SH-SY5Y (cell line): ENCODE measurements around the gene AATK.

ENCODE experiments used
- GATA2 ChIP-seq: IDR thresholded peaks from 2 replicates; pipeline ENCODE4 v1.6.1; 2011; ENCODE audit warnings: mild to moderate bottlenecking, low read depth, low read length
- GATA3 ChIP-seq: IDR thresholded peaks from 2 replicates; pipeline ENCODE4 v1.6.1; 2011; ENCODE audit warnings: low read depth, mild to moderate bottlenecking, low read length, moderate library complexity

AATK gene

DNA sequence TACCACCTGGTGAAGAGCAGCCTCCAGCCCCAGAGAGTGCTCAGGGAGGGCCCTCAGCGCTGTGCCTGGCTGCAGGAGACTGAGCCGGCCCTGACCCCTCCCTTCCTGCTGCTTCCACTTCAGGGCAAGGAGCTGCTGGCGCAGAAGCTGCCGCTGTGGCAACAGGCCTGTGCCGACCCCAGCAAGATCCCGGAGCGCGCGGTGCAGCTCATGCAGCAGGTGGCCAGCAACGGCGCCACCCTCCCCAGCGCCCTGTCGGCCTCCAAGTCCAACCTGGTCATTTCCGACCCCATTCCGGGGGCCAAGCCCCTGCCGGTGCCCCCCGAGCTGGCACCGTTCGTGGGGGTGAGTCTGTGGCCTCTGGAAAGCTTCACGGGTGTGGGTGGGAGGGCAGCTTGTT lies 62.6 kb downstream of the AATK start:
- TF ChIP-seq GATA3 (no peak), GATA2 (no peak)

- no peak for TF ChIP-seq GATA2
- no peak for TF ChIP-seq GATA3
Observed at GRCh38 chr17:81102869-81103268, 63.2 kb downstream of the AATK start.

- TF ChIP-seq GATA3 (no peak), GATA2 (no peak)
Observed at GRCh38 chr17:81102352-81102751, 63.7 kb downstream of the AATK start.

- TF ChIP-seq GATA3 = no peak
- no peak; the same call in 1 of the 2 replicates for TF ChIP-seq GATA2
Observed at GRCh38 chr17:81101614-81102306, 64.3 kb downstream of the AATK start.

DNA sequence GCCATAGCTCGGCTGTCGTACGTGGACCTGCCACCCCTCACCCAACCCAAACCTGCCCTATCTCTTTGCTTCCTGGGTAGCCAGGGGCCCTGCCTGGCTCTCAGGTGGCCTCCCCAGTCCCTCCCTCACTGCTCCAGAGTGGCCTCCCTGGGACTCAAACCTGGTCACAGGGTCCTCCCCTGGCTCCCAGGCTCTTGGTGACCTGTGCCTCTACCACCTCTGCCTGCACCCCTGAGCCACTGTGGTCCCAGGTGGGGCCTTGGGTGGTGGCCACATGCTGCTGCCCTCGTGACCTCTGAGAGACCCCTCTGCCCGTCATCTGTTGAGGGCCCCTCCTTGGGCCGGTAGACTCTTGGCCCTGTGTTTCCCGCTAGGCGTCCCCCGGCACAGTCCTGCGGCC lies 65.4 kb downstream of the AATK start:
- TF ChIP-seq GATA3 = no peak
- no peak for TF ChIP-seq GATA2

DNA sequence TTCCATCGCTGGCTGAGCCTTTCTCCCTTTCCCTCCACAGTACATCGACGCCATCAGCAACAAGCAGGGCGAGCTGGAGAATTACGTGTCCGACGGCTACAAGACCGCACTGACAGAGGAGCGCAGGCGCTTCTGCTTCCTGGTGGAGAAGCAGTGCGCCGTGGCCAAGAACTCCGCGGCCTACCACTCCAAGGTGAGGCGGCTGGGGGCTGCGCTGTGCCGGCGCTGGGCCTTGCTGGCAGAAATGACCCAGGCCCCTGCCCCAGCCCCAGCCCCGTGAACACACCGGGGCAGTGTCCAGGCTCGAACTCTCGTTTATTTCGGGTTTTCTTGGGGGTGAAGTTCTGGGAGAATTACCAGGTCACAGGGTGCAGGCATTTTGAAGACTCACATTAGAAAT lies 66.1 kb downstream of the AATK start:
- TF ChIP-seq GATA2 = no peak
- no peak for TF ChIP-seq GATA3

- TF ChIP-seq GATA3 = no peak
- no peak for TF ChIP-seq GATA2
Observed at GRCh38 chr17:81097943-81098308, 68.1 kb downstream of the AATK start.

DNA sequence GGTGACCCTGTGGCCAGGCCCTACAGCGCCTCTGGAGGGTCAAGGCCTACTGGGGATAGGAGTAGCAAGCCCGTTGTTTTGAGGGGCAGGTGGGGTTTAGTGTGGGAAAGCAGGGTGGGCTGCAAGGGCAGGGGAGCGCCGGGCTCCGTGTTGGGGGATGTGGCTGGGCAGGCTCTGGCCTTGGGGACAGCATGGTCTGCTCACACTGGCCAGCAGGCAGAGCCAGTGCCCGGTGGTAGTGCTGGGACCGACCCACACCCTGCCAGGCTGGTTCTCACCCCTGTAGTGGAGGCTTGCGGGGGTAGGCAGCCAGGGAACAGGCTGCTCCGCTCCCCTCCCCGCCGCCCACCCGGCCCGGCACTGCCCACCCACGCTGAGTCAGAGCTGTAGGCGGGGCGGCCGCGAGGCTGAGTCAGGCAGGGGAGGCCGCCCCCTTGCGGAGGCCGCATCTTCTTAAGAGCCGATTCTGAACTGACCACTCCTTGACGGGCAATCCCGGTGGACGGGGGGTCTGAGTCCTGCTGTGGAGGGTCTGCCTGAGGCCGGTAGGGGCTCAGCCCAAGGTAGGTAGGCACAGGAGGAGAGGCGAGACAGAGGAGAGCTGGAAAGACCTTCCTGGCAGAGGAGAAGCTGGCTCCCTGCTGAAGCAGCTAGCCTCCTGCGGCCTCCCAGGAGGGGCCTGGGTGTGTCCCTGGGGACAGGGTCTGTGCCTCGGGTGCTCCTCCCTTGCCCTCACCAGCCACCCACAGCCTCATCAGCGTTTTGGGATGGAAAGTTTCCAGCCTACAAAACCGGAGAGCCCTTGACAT lies 68.7 kb downstream of the AATK start:
- TF ChIP-seq GATA2 (no peak), GATA3 (no peak)

DNA sequence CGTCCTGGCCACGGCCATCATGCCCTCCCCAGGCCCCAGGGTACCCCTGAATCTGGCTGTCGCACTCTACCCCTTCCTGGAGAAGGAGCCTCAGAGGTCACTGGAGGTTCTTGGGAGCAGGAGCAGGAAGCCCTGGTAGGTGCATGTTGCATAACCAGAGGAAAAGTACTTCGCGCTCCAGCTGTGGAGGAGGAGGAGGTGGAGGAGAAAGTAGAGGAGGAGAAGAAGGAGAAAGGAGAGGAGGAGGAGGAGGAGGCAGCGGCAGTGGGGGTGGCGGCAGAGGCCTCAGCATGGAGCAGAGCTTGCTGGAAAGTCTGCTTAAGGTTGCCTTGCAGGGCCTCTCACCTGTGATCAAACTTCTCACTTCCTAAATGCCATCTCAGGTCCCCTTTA lies 69.3 kb downstream of the AATK start:
- no peak for TF ChIP-seq GATA2
- no peak for TF ChIP-seq GATA3

DNA sequence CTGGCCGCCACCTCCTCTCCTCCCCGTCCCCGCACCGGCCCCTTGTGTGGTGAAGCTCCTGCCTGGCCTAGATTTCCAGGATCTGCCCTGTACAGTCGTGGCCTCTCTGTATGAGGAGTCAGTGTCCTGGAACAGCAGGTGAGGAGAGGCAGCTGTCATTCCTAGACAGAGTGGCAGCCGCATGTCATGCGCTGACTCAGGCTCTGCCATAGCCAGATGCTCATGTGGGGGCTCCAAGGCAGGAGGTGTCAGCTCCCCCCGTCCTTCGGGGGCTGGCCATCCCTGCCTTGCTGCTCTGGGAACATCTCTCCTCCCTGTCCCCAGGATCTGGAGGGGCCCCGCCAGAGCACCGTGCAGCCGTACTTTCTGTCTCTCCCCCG lies 70.6 kb downstream of the AATK start:
- no peak for TF ChIP-seq GATA2
- TF ChIP-seq GATA3 = no peak

DNA sequence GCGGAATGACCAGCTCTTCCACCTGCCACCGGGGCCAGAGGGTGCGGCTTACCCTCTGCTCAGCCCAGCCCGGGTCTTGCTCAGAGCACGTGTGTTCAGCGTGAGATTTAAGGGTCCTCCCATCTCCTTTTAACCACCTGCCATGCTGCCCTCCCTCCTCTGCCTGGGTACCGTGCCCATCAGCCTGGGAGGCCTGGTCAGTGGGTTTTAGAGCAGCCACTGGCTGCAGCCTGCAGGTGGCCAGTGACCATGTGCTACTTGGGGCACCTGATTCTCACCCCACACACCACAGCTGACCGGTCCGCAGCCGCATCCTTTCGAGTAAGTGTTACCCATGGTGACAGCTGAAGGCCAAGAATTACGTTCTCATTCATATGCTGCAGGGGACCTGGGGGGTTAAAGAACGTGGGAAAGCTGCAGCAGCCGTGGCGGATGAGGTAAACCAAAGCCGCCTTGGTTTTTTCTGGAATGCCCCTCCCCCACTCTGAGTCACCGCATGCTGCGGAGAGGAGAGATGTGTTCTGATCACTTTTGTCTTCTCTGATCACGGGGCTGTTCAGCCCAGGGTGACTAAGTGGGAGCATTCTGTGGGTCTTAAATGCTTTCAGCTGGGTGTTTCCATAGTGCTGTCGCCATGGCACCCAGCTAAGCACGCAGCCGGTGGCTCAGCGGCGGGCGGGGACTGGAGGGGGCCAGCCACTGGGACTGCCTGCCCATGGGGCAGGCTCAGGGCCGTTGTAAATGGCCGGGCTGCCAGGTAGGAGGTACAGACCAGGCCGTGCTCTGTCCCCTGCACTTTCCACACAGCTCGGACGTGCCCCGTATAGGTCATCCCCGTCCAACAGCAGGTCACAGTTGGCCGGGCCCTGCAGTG lies 71.3 kb downstream of the AATK start:
- no peak for TF ChIP-seq GATA3
- peak; percentile 4; the same call in 1 of the 2 replicates for TF ChIP-seq GATA2

DNA sequence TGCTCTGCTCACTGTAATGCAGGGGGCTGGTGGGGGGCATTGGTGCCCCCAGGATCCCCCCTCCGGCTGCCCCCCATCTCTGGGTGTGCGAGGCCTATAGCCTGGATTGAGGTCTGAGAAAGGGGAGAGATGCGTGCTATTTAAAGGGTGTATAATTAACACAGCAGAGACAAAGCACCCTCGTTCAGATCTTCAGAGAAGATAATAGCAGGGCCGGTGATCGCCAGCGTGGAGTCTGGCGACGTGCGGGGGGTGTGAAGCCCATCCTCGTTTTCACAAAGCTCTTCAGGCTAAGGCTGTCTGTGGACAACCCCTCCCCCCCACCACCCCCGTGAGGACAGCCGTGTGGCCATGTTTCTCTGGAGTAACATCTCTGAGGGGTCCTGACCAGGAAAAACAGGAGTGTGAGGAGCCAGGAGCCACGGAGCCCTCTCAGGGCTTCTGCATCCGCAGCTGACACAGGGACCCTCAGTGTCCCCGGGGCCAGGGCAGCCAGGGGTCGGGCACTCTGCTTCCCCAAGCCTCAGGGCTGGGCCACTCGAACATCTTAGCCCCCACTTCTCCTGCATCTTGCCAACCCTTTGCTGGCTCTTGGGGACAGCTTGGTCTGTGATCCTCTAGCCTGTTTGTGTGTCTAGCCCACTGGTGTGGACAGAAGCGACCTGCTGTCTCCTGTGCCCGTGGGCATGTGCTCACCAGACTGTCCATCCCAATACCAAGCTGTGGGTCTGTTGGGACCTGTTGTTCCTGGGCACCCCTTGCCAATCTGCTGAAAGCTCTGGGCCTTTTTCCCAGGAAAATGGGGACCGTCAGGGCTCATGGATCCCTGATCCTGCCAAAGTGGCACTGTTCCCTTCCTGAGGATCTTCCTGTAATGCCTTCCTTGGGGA lies 72.2 kb downstream of the AATK start:
- TF ChIP-seq GATA2 (peak; percentile 86), GATA3 (no peak)

GRCh38 chr17:81092518-81093095 lies 73.4 kb downstream of the AATK start:
- TF ChIP-seq GATA2 (no peak), GATA3 (no peak)
